ENCODE data around the gene PIP5KL1.

The PIP5KL1 gene

GRCh38 chr9:127915801-127916719, 14.5 kb downstream of the PIP5KL1 start:
- no peak for DNase-seq (ENCODE audit: low read depth)

- DNase-seq (ENCODE audit: low read depth): no peak
These were observed 15.2 kb downstream of the PIP5KL1 start for GRCh38 chr9:127915325-127915752.

- no peak for DNase-seq (ENCODE audit: low read depth)
These were observed 16.9 kb downstream of the PIP5KL1 start for GRCh38 chr9:127913682-127914081.

GRCh38 chr9:127912882-127913281, 17.7 kb downstream of the PIP5KL1 start:
- no peak for DNase-seq (ENCODE audit: low read depth)

- DNase-seq (ENCODE audit: low read depth): no peak
These were observed 18.3 kb downstream of the PIP5KL1 start for GRCh38 chr9:127912296-127912695.

GRCh38 chr9:127910613-127911205, 19.9 kb downstream of the PIP5KL1 start:
- DNase-seq (ENCODE audit: low read depth): peak; percentile 65

- DNase-seq (ENCODE audit: low read depth): no peak
These were observed 20.7 kb downstream of the PIP5KL1 start for GRCh38 chr9:127909839-127910273.

- no peak for DNase-seq (ENCODE audit: low read depth)
These were observed 22.0 kb downstream of the PIP5KL1 start for GRCh38 chr9:127908660-127908926.

- DNase-seq (ENCODE audit: low read depth): no peak
These were observed 22.5 kb downstream of the PIP5KL1 start for GRCh38 chr9:127907867-127908659.

- no peak for DNase-seq (ENCODE audit: low read depth)
These were observed 24.8 kb downstream of the PIP5KL1 start for GRCh38 chr9:127905788-127906191.

- no peak for DNase-seq (ENCODE audit: low read depth)
These were observed 25.4 kb downstream of the PIP5KL1 start for GRCh38 chr9:127905004-127905728.

GRCh38 chr9:127904561-127905003, 26.0 kb downstream of the PIP5KL1 start:
- DNase-seq (ENCODE audit: low read depth): no peak

- peak; percentile 82 for DNase-seq (ENCODE audit: low read depth)
These were observed 26.8 kb downstream of the PIP5KL1 start for GRCh38 chr9:127903557-127904475.

GRCh38 chr9:127899128-127899943, 31.2 kb downstream of the PIP5KL1 start, which contains the start of gene ST6GALNAC6:
ST6GALNAC6 (minus strand) TSS chr9:127899603; CDS start chr9:127897981, 1,622 bp downstream.
- DNase-seq (ENCODE audit: low read depth): peak; percentile 82

- DNase-seq (ENCODE audit: low read depth): peak; percentile 89
These were observed 32.0 kb downstream of the PIP5KL1 start for GRCh38 chr9:127898433-127899127.

GRCh38 chr9:127897193-127897692, 33.3 kb downstream of the PIP5KL1 start:
- peak; percentile 80 for DNase-seq (ENCODE audit: low read depth)

- no peak for DNase-seq (ENCODE audit: low read depth)
These were observed 34.0 kb downstream of the PIP5KL1 start for GRCh38 chr9:127896395-127897192.

- DNase-seq (ENCODE audit: low read depth): no peak
These were observed 34.8 kb downstream of the PIP5KL1 start for GRCh38 chr9:127895811-127896210.
